ENCODE data around the gene HK1.

Gene HK1

GRCh38 chr10:69377933-69378332, 99.6 kb downstream of the HK1 start:
- TF ChIP-seq, protein P1, sequence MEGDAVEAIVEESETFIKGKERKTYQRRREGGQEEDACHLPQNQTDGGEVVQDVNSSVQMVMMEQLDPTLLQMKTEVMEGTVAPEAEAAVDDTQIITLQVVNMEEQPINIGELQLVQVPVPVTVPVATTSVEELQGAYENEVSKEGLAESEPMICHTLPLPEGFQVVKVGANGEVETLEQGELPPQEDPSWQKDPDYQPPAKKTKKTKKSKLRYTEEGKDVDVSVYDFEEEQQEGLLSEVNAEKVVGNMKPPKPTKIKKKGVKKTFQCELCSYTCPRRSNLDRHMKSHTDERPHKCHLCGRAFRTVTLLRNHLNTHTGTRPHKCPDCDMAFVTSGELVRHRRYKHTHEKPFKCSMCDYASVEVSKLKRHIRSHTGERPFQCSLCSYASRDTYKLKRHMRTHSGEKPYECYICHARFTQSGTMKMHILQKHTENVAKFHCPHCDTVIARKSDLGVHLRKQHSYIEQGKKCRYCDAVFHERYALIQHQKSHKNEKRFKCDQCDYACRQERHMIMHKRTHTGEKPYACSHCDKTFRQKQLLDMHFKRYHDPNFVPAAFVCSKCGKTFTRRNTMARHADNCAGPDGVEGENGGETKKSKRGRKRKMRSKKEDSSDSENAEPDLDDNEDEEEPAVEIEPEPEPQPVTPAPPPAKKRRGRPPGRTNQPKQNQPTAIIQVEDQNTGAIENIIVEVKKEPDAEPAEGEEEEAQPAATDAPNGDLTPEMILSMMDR (IDR thresholded peaks at IDR 0.05): no peak

GRCh38 chr10:69379800-69380199, 101.5 kb downstream of the HK1 start:
- TF ChIP-seq, protein P1 (IDR thresholded peaks at IDR 0.05): no peak

DNA sequence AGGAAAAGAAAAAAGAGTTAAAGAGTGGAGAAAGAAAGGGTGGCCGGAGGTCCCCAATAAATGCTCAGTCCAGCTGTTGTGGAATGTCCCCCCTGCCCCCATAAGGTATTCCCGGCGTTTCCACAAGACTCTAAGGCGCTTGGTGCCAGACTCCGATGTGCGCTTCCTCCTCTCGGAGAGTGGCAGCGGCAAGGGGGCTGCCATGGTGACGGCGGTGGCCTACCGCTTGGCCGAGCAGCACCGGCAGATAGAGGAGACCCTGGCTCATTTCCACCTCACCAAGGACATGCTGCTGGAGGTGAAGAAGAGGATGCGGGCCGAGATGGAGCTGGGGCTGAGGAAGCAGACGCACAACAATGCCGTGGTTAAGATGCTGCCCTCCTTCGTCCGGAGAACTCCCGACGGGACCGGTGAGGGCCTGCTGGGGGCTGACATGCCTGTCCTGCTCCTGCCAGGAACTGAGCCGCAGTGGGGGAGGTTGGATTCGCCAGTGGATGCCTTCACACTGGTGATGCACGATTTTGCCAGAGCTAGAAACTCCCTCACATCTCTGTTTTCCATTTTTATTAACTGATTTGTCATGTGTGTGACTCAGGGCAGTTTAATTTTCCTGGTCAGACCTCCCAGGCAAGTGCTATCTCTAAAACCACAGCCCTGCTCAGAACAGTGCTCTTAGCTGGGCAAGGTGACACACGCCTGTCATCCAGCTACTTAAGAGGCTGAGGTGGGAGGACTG, 104.3 kb downstream of the HK1 start:
- TF ChIP-seq, protein P1 (IDR thresholded peaks at IDR 0.05): no peak

DNA sequence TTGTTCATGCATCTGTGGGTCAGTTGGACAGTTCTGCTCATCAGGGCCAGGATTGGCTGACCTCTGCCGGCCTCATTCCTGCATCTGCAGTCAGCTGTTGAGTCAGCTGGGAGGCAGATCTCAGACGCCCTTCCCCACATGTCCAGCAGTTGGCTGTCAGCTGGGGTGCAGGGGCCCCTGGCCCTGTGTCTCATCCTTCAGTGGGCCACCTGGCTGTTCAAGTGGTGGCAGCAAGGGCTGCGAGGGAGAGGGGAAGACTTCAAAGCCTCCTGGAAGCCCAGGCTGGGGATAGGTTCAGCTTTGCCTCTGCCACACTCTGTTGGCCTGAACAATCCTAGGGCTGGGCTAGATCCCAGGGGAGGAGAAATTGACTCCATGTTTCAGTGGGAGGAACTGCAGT, 105.3 kb downstream of the HK1 start:
- TF ChIP-seq, protein P1 (IDR thresholded peaks at IDR 0.05): no peak

DNA sequence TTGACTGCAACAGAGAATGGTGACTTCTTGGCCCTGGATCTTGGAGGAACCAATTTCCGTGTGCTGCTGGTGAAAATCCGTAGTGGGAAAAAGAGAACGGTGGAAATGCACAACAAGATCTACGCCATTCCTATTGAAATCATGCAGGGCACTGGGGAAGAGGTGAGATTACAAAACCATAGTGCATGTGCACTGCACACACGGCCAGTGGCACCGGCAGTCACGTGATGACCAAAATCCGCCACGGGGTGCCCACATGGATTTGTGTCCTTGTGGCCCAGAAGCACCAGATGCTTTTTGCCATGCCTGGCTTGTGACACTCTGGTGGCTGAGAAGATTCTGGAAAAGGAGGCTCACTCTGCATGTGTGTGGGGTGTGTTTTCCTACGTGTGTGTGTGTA, 106.0 kb downstream of the HK1 start:
- TF ChIP-seq, protein P1 (IDR thresholded peaks at IDR 0.05): no peak

GRCh38 chr10:69385454-69386350, 107.4 kb downstream of the HK1 start:
- TF ChIP-seq, protein P1 (IDR thresholded peaks at IDR 0.05): no peak

- TF ChIP-seq, protein P1 (IDR thresholded peaks at IDR 0.05): no peak
Measured at GRCh38 chr10:69387500-69387899, 109.2 kb downstream of the HK1 start.
